CD14-positive monocyte (primary cell): ENCODE results near the gene ADTRP. TPM values are rescaled to one million over a fixed set of nuclear protein-coding genes. Genes with fewer than 3 reads are reported as not detected.

ENCODE experiments used
- DNase-seq, 3 donors: peaks; one replicate each; pipeline ENCODE4 v3.0.0-alpha.2; 2011 to 2022
- H2AFZ ChIP-seq: 2 replicates; pipeline ENCODE4 v1.6.0; 2012; ENCODE audit warnings: mild to moderate bottlenecking, low read depth, low read length, inconsistent platforms; ENCODE audit not compliant: insufficient read depth, poor library complexity, severe bottlenecking
- H3K27ac ChIP-seq, 2 donors: 1 replicate in 1 of 2; 2 replicates in 1 of 2; pipeline ENCODE4 v1.5.1; 2012 to 2013; ENCODE audit warnings: low read length in 2 of 2, control low read depth in 1 of 2, inconsistent platforms in 1 of 2, low read depth in 1 of 2, mild to moderate bottlenecking in 1 of 2
- H3K27me3 ChIP-seq, 2 donors: one replicate each; pipeline versions ENCODE4 v1.6.0 to v1.6.1; 2011 to 2013; ENCODE audit warnings: low read length in 2 of 2; ENCODE audit not compliant: control insufficient read depth in 2 of 2, insufficient read depth in 2 of 2
- H3K36me3 ChIP-seq, 2 donors: replicated peaks in 1 of 2; 1 replicate in 1 of 2; 2 replicates in 1 of 2; pipeline versions ENCODE4 v1.5.1 to v1.6.1; 2012 to 2013; ENCODE audit warnings: low read length in 2 of 2, control low read depth in 1 of 2, inconsistent platforms in 1 of 2, mild to moderate bottlenecking in 1 of 2; ENCODE audit not compliant: insufficient read depth in 2 of 2, control insufficient read depth in 1 of 2
- H3K4me1 ChIP-seq, 2 donors: 1 replicate in 1 of 2; 2 replicates in 1 of 2; pipeline versions ENCODE4 v1.5.1 to v1.6.1; 2012 to 2013; ENCODE audit warnings: low read length in 2 of 2, control low read depth in 1 of 2, inconsistent platforms in 1 of 2, mild to moderate bottlenecking in 1 of 2, moderate library complexity in 1 of 2; ENCODE audit not compliant: insufficient read depth in 2 of 2, control insufficient read depth in 1 of 2
- H3K4me2 ChIP-seq: replicated peaks from 2 replicates; pipeline ENCODE3; 2012; ENCODE audit warnings: low read length, moderate library complexity, mild to moderate bottlenecking; ENCODE audit not compliant: poor library complexity, severe bottlenecking; ENCODE audit errors: extremely low read depth
- H3K4me3 ChIP-seq, 3 experiments: fragments of 200-600 bp in 1 of 3; sonication (generic) in 1 of 3; replicated peaks in 1 of 3; 1 replicate in 2 of 3; 2 replicates in 1 of 3; pipeline ENCODE4 v1.5.1; 2011 to 2013; ENCODE audit warnings: low read length in 3 of 3, mild to moderate bottlenecking in 3 of 3, control low read depth in 2 of 3, low read depth in 2 of 3, inconsistent platforms in 1 of 3, moderate library complexity in 1 of 3
- H3K79me2 ChIP-seq: 2 replicates; pipeline ENCODE4 v1.6.0; 2012; ENCODE audit warnings: mild to moderate bottlenecking, control low read depth, inconsistent platforms, low read length, moderate library complexity; ENCODE audit not compliant: insufficient read depth
- H3K9ac ChIP-seq: 2 replicates; pipeline ENCODE4 v1.6.0; 2017; ENCODE audit warnings: low read length, mild to moderate bottlenecking; ENCODE audit not compliant: insufficient read depth, poor library complexity, severe bottlenecking
- H3K9me3 ChIP-seq, 2 donors: replicated peaks in 1 of 2; 1 replicate in 1 of 2; 2 replicates in 1 of 2; pipeline versions ENCODE4 v1.5.1 to v1.6.1; 2012 to 2013; ENCODE audit warnings: low read length in 2 of 2, control low read depth in 1 of 2; ENCODE audit not compliant: control insufficient read depth in 1 of 2, insufficient read depth in 1 of 2
- H4K20me1 ChIP-seq: 2 replicates; pipeline ENCODE4 v1.6.0; 2012; ENCODE audit warnings: mild to moderate bottlenecking, low read length, control low read depth, moderate library complexity; ENCODE audit not compliant: insufficient read depth
- H3K27ac Mint-ChIP-seq, 7 donors: one replicate each; pipeline ENCODE4 v1.8.0; 2020; ENCODE audit warnings: mild to moderate bottlenecking in 7 of 7, mixed read lengths in 7 of 7, moderate library complexity in 6 of 7, inconsistent platforms in 2 of 7
- H3K27me3 Mint-ChIP-seq, 3 donors: one replicate each; pipeline ENCODE4 v1.8.0; 2021 to 2022; ENCODE audit warnings: low read depth in 3 of 3, mild to moderate bottlenecking in 3 of 3, mixed read lengths in 3 of 3, moderate library complexity in 3 of 3, inconsistent platforms in 1 of 3
- H3K36me3 Mint-ChIP-seq, 2 donors: one replicate each; pipeline ENCODE4 v1.8.0; 2020; ENCODE audit warnings: mixed read lengths in 2 of 2, inconsistent platforms in 1 of 2, mild to moderate bottlenecking in 1 of 2
- H3K4me1 Mint-ChIP-seq: one replicate; pipeline ENCODE4 v1.8.0; 2020; ENCODE audit warnings: mild to moderate bottlenecking, mixed read lengths
- H3K4me3 Mint-ChIP-seq, 2 donors: one replicate each; pipeline ENCODE4 v1.8.0; 2020; ENCODE audit warnings: mild to moderate bottlenecking in 2 of 2, mixed read lengths in 2 of 2, moderate library complexity in 1 of 2
- H3K9me3 Mint-ChIP-seq, 7 donors: one replicate each; pipeline ENCODE4 v1.8.0; 2020 to 2022; ENCODE audit warnings: mixed read lengths in 7 of 7, mild to moderate bottlenecking in 6 of 7, moderate library complexity in 6 of 7, inconsistent platforms in 2 of 7
- CTCF ChIP-seq: fragments of 200-600 bp; IDR thresholded peaks from one replicate; pipeline ENCODE4 v1.8.0; 2022; ENCODE audit warnings: antibody characterized with exemption, mild to moderate bottlenecking
- WGBS: methylation state at CpG from one replicate; pipeline ENCODE4 v1.1.5; 2013; ENCODE audit warnings: missing lambda C conversion rate; ENCODE audit not compliant: insufficient coverage; 5-methylcytosine and 5-hydroxymethylcytosine counted together
- intact Hi-C, 2 donors: fragments of 100-400 bp; cut with micrococcal nuclease; formaldehyde crosslinking; loops; one replicate each; pipeline versions ENCODE4 v1.15.0 to v1.15.1; 2023
- polyA plus RNA-seq, 3 donors: library from polyadenylated mRNA; depleted of rRNA in 1 of 3; unstranded in 2 of 3; stranded (reverse) in 1 of 3; fragments of 300-500 nt in 2 of 3; fragments of >200 nt in 1 of 3; fragmentation: Illumina TruSeq in 2 of 3; gene quantifications; 1 replicate in 2 of 3; 2 replicates in 1 of 3; pipeline ENCODE4 v1.2.3, GENCODE V29; 2012 to 2021

ADTRP gene
- polyA plus RNA-seq, 3 donors = 0.04 to 0.20 TPM; not detected in 1

- H3K27me3 Mint-ChIP-seq = peaks cover 0 to 3% (median 3%) of the 10 kb centered on the region in 3 donors
- Histone ChIP-seq H2AFZ (no peak overlapping the region), H3K4me2 (no peak overlapping the region), H3K9ac (no peak overlapping the region), H3K4me3 (no peak overlapping the region), H3K36me3 (no peaks in the 10 kb centered on the region), H3K9me3 (no peaks in the 10 kb centered on the region), H3K27ac (no peak overlapping the region), H3K4me1 (peaks cover 38 to 55% of the 10 kb centered on the region in 2 donors), H4K20me1 (no peaks in the 10 kb centered on the region), H3K79me2 (no peaks in the 10 kb centered on the region), H3K27me3 (no peaks in the 10 kb centered on the region)
- H3K27ac Mint-ChIP-seq = no peak overlapping the region
- no peak for TF ChIP-seq CTCF
- H3K36me3 Mint-ChIP-seq = peaks cover 0 to 2% of the 10 kb centered on the region in 2 donors
- intact Hi-C loops = no loop called here
- peaks cover 46% of the 10 kb centered on the region for H3K4me1 Mint-ChIP-seq
- no peaks in the 10 kb centered on the region for H3K9me3 Mint-ChIP-seq
- DNase-seq = no peak
- no peak overlapping the region for H3K4me3 Mint-ChIP-seq
- WGBS = 100% methylated on average over 6 of the region's 8 CpGs
Measured at GRCh38 chr6:11775791-11776409, 2.7 kb downstream of the ADTRP start.

GRCh38 chr6:11774426-11774825, 4.2 kb downstream of the ADTRP start:
- H3K4me2 ChIP-seq = no peak overlapping the region
- intact Hi-C loops = loop anchor here in 1 of 2 donors (5.0 kb wide), 1 partner anchor 42 kb away; no protein-coding TSS in a partner anchor
- peak; percentile 32 to 96 (median 57) for DNase-seq

More at GRCh38 chr6:11774426-11774825, 4.2 kb downstream of the ADTRP start:
- peak overlapping the region in 4 of 7 donors; percentile 25 to 87 (median 61) for H3K27ac Mint-ChIP-seq
- Histone ChIP-seq H3K36me3 (no peaks in the 10 kb centered on the region), H3K4me1 (peaks cover 48 to 62% of the 10 kb centered on the region in 2 donors), H3K9ac (no peak overlapping the region), H3K27me3 (no peaks in the 10 kb centered on the region), H3K9me3 (no peaks in the 10 kb centered on the region), H3K79me2 (no peaks in the 10 kb centered on the region), H3K27ac (peak overlapping the region; percentile 4 to 13), H4K20me1 (no peaks in the 10 kb centered on the region), H2AFZ (peak overlapping the region; percentile 12), H3K4me3 (no peak overlapping the region)
- H3K36me3 Mint-ChIP-seq = peaks cover 0 to 2% of the 10 kb centered on the region in 2 donors
- no peak for TF ChIP-seq CTCF
- peaks cover 56% of the 10 kb centered on the region for H3K4me1 Mint-ChIP-seq
- H3K9me3 Mint-ChIP-seq = no peaks in the 10 kb centered on the region
- no CpG with 5 or more reads among the region's 4 CpGs for WGBS
- no peak overlapping the region for H3K4me3 Mint-ChIP-seq
- peaks cover 0 to 7% (median 2%) of the 10 kb centered on the region in 3 donors for H3K27me3 Mint-ChIP-seq
